ENCODE measurements around the gene RPL7L1.
A peak's percentile ranks its signal among the peaks of the same experiment; 100 is the strongest.

RPL7L1 gene

DNA sequence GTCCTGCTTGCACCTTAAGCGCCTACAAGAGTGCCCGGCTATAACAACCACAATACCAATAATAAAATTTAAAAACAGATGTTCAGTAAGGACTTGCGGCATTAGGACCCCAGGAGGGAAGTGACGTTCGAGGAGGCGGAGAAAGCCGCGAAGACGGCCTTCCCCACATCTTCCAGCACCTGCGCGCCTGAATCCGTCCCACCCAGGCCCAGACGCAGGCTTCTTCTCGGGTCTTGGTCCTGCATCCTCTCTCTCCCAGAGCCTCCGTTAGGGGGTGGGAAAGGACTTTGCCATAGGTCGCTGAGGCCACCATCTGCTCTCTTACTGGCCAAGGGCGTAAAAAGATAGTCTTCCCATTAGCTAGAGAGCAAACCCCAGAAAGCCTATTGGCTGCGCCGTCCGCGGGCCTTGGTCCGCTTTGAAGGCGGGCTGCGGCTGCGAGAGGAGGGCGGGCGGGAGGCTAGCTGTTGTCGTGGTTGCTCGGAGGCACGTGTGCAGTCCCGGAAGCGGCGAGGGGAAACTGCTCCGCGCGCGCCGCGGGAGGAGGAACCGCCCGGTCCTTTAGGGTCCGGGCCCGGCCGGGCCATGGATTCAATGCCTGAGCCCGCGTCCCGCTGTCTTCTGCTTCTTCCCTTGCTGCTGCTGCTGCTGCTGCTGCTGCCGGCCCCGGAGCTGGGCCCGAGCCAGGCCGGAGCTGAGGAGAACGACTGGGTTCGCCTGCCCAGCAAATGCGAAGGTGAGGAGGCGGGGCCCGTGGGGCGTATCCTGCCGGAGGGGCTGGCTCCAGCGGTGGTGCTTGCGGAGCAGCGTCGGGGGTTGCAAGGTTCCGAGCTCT, 49.8 kb downstream of the RPL7L1 start, which contains the start of gene CNPY3:
Gene CNPY3 (plus strand): TSS at position 495 of the 835 bp plus-strand sequence. CDS start 91 bp downstream, at position 586.
- peak within 1 kb of the TSS; percentile 93 for H3K4me2 ChIP-seq (ENCODE audit: low read length)
- peak within 1 kb of the TSS; percentile 97 for H3K9ac ChIP-seq (ENCODE audit: low read length)
- TF ChIP-seq EZH2phosphoT487 (IDR thresholded peaks at IDR 0.05; ENCODE audit: low read depth): no peak
- TF ChIP-seq, protein P1, sequence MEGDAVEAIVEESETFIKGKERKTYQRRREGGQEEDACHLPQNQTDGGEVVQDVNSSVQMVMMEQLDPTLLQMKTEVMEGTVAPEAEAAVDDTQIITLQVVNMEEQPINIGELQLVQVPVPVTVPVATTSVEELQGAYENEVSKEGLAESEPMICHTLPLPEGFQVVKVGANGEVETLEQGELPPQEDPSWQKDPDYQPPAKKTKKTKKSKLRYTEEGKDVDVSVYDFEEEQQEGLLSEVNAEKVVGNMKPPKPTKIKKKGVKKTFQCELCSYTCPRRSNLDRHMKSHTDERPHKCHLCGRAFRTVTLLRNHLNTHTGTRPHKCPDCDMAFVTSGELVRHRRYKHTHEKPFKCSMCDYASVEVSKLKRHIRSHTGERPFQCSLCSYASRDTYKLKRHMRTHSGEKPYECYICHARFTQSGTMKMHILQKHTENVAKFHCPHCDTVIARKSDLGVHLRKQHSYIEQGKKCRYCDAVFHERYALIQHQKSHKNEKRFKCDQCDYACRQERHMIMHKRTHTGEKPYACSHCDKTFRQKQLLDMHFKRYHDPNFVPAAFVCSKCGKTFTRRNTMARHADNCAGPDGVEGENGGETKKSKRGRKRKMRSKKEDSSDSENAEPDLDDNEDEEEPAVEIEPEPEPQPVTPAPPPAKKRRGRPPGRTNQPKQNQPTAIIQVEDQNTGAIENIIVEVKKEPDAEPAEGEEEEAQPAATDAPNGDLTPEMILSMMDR (IDR thresholded peaks at IDR 0.05; ENCODE audit: low read depth, low read length): no peak
- peak within 1 kb of the TSS; percentile 86 for H3K4me3 ChIP-seq (ENCODE audit: low read length)
- peaks cover 39% of the 10 kb centered on the region for H3K4me1 ChIP-seq (ENCODE audit: low read length)
- H3K27ac ChIP-seq (ENCODE audit: low read length): peak within 1 kb of the TSS; percentile 95
- H3K27me3 ChIP-seq (ENCODE audit: low read depth, low read length): no peaks in the 10 kb centered on the region
- H3K9me3 ChIP-seq (ENCODE audit: insufficient read depth, low read length): no peaks in the 10 kb centered on the region
- H4K20me1 ChIP-seq (ENCODE audit: insufficient read depth, low read length): peaks cover 38% of the 10 kb centered on the region
- peaks cover 41% of the 10 kb centered on the region for H3K79me2 ChIP-seq (ENCODE audit: low read length)
- peaks cover 34% of the 10 kb centered on the region for H3K36me3 ChIP-seq (replicated peaks; ENCODE audit: low read depth, low read length)
- H2AFZ ChIP-seq (ENCODE audit: low read depth, low read length): peak within 1 kb of the TSS; percentile 16

DNA sequence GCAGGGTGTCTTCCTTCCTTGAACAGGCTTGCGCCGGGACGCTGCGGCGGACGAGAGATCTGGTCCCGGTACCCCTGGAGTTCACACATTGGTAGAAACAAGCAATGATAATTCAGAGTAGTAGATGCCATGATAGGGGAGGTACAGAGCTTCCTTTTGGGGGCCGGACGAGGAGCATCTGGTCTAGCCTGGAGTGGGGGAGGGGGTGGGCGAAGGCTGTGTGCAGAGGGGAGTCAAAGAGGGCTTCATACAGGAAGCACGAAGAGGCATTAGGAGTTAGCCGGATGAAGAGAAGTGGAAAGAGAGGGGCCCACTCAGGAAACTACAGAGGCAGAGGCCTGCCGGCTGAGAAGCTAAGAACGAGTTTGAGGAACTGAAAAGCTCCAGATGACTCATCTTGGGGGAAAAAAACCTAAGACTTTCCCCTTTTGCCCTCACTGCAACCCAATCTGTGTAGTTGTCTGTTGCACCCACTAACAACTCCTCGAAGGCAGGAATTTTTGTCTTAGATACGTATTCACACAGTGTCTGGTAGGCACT, 50.5 kb downstream of the RPL7L1 start:
- peak overlapping the region; percentile 86 for H3K4me3 ChIP-seq (ENCODE audit: low read length)
- H3K27ac ChIP-seq (ENCODE audit: low read length): peak overlapping the region; percentile 95
- H4K20me1 ChIP-seq (ENCODE audit: insufficient read depth, low read length): peaks cover 44% of the 10 kb centered on the region
- peaks cover 48% of the 10 kb centered on the region for H3K79me2 ChIP-seq (ENCODE audit: low read length)
- peaks cover 40% of the 10 kb centered on the region for H3K36me3 ChIP-seq (replicated peaks; ENCODE audit: low read depth, low read length)
- no peak overlapping the region for H2AFZ ChIP-seq (ENCODE audit: low read depth, low read length)
- no peaks in the 10 kb centered on the region for H3K27me3 ChIP-seq (ENCODE audit: low read depth, low read length)
- H3K9me3 ChIP-seq (ENCODE audit: insufficient read depth, low read length): no peaks in the 10 kb centered on the region
- H3K4me2 ChIP-seq (ENCODE audit: low read length): peak overlapping the region; percentile 93
- H3K9ac ChIP-seq (ENCODE audit: low read length): peak overlapping the region; percentile 97
- peaks cover 46% of the 10 kb centered on the region for H3K4me1 ChIP-seq (ENCODE audit: low read length)
- TF ChIP-seq EZH2phosphoT487 (IDR thresholded peaks at IDR 0.05; ENCODE audit: low read depth): no peak

DNA sequence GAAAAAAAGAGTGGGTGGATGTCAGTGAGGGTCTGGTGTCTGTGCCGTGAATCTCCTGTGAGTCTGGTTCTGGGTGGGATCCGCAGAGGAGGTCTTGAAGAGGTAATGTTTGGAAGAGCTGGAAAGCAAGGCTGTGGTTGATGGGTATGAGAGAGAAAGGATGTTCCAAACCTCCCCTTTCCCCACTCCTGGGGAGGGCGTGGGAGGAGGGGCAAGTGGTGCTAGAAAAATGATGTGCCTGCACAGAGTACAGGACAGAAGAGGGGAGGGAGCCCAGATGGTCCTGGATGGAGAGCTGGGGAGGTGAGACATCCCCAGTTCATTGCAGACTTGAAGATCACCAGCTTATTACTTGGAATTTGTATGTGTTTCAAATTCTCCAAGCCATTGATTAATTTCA, 53.0 kb downstream of the RPL7L1 start:
- TF ChIP-seq EZH2phosphoT487 (IDR thresholded peaks at IDR 0.05; ENCODE audit: low read depth): no peak
- TF ChIP-seq, protein P1 (IDR thresholded peaks at IDR 0.05; ENCODE audit: low read depth, low read length): no peak
- H2AFZ ChIP-seq (ENCODE audit: low read depth, low read length): no peak overlapping the region
- H3K9me3 ChIP-seq (ENCODE audit: insufficient read depth, low read length): no peaks in the 10 kb centered on the region
- peaks cover 64% of the 10 kb centered on the region for H3K4me1 ChIP-seq (ENCODE audit: low read length)
- peak overlapping the region; percentile 33 for H3K4me3 ChIP-seq (ENCODE audit: low read length)
- H3K27me3 ChIP-seq (ENCODE audit: low read depth, low read length): no peaks in the 10 kb centered on the region
- peaks cover 60% of the 10 kb centered on the region for H3K36me3 ChIP-seq (replicated peaks; ENCODE audit: low read depth, low read length)
- H4K20me1 ChIP-seq (ENCODE audit: insufficient read depth, low read length): peaks cover 67% of the 10 kb centered on the region
- peak overlapping the region; percentile 49 for H3K4me2 ChIP-seq (ENCODE audit: low read length)
- peak overlapping the region; percentile 14; the same call in 1 of the 2 replicates for H3K9ac ChIP-seq (ENCODE audit: low read length)
- H3K79me2 ChIP-seq (ENCODE audit: low read length): peaks cover 73% of the 10 kb centered on the region
- H3K27ac ChIP-seq (ENCODE audit: low read length): no peak overlapping the region

DNA sequence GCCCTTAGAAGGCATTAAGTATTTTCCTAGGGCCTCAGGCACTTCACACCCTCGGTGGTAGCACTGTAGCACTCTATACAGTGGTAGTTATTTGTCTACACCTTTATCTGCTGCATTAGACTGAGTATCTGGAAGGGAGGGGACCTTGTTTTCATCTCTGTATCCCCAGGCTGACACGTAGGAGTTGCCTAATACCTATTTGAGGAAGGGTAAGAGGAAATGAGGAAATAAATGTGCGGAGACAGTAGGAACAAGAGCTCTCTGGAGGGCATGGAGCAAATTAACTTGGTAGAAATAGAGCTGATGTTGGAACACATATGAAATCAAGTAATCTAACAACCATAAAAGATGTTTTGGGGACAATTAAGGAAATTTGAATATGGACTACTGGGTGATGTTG, 53.8 kb downstream of the RPL7L1 start:
- Histone ChIP-seq H3K9me3 (ENCODE audit: insufficient read depth, low read length) (no peaks in the 10 kb centered on the region), H3K27ac (ENCODE audit: low read length) (no peak overlapping the region; the same call in 1 of the 2 replicates), H3K36me3 (replicated peaks; ENCODE audit: low read depth, low read length) (peaks cover 68% of the 10 kb centered on the region), H3K4me1 (ENCODE audit: low read length) (peaks cover 64% of the 10 kb centered on the region), H3K79me2 (ENCODE audit: low read length) (peaks cover 80% of the 10 kb centered on the region), H4K20me1 (ENCODE audit: insufficient read depth, low read length) (peaks cover 74% of the 10 kb centered on the region), H3K4me2 (ENCODE audit: low read length) (peak overlapping the region; percentile 49), H3K9ac (ENCODE audit: low read length) (no peak overlapping the region), H2AFZ (ENCODE audit: low read depth, low read length) (no peak overlapping the region), H3K27me3 (ENCODE audit: low read depth, low read length) (no peaks in the 10 kb centered on the region), H3K4me3 (ENCODE audit: low read length) (peak overlapping the region; percentile 33; the same call in 1 of the 2 replicates)
- TF ChIP-seq EZH2phosphoT487 (IDR thresholded peaks at IDR 0.05; ENCODE audit: low read depth): no peak
- TF ChIP-seq, protein P1 (IDR thresholded peaks at IDR 0.05; ENCODE audit: low read depth, low read length): no peak

Data from OCI-LY3 (cell line).